HL-60 (cell line): ENCODE results near the gene TGFBR3L.
"Not testable (repeated sequence)": the region's sequence is repeated elsewhere in the genome, so short reads cannot be mapped to it uniquely, and the experiment has no call there.

Experiments
- DNase-seq, 2 experiments: peaks; one replicate each; pipeline ENCODE4 v3.0.0-alpha.2; 2010 to 2020; ENCODE audit warnings: low read depth in 1 of 2, low spot score in 1 of 2
- H3K27ac ChIP-seq: fragments of 250-450 bp; sonication (Bioruptor Pico); replicated peaks from 2 replicates; pipeline ENCODE4 v1.5.1; 2020; ENCODE audit warnings: mild to moderate bottlenecking, moderate library complexity
- H3K27me3 ChIP-seq: fragments of 250-450 bp; sonication (Bioruptor Pico); 2 replicates; pipeline ENCODE4 v1.5.1; 2021; ENCODE audit warnings: mild to moderate bottlenecking, moderate library complexity; ENCODE audit not compliant: insufficient read depth, poor library complexity, severe bottlenecking
- H3K4me3 ChIP-seq: replicated peaks from 2 replicates; pipeline ENCODE4 v1.5.1; 2011; ENCODE audit warnings: mild to moderate bottlenecking, control low read depth, low read length; ENCODE audit not compliant: insufficient read depth
- CTCF ChIP-seq: IDR thresholded peaks from one replicate; pipeline ENCODE4 v1.5.1; 2011; ENCODE audit warnings: low read length, control low read depth, inconsistent platforms; ENCODE audit not compliant: insufficient read depth
- GABPA ChIP-seq: IDR thresholded peaks from 2 replicates; pipeline ENCODE4 v1.6.1; 2012; ENCODE audit warnings: low read depth
- POLR2AphosphoS5 ChIP-seq: IDR thresholded peaks from 2 replicates; pipeline ENCODE4 v1.6.1; 2012; ENCODE audit warnings: low read depth
- REST ChIP-seq: IDR thresholded peaks from 2 replicates; pipeline ENCODE4 v1.6.1; 2012; ENCODE audit warnings: low read depth; ENCODE audit not compliant: insufficient replicate concordance
- SPI1 ChIP-seq: IDR thresholded peaks from 2 replicates; pipeline ENCODE4 v1.6.1; 2012; ENCODE audit warnings: low read depth, mild to moderate bottlenecking, borderline replicate concordance

The TGFBR3L gene

GRCh38 chr19:7928334-7928706 lies 13.7 kb downstream of the TGFBR3L start:
- Histone ChIP-seq H3K27me3 (no peaks in the 10 kb centered on the region), H3K27ac (no peak overlapping the region), H3K4me3 (no peak overlapping the region)
- TF ChIP-seq REST: no peak
- TF ChIP-seq CTCF: no peak
- no peak for TF ChIP-seq GABPA
- TF ChIP-seq POLR2AphosphoS5: no peak
- TF ChIP-seq SPI1: no peak
- DNase-seq: no peak

GRCh38 chr19:7928741-7929701 lies 14.4 kb downstream of the TGFBR3L start:
- H3K27ac ChIP-seq: no peak overlapping the region
- DNase-seq: peak in 1 of 2 experiments; percentile 73
- no peak overlapping the region for H3K4me3 ChIP-seq
- H3K27me3 ChIP-seq: no peaks in the 10 kb centered on the region
- TF ChIP-seq REST (no peak), CTCF (peak; percentile 19), POLR2AphosphoS5 (no peak), GABPA (no peak), SPI1 (no peak)

DNA sequence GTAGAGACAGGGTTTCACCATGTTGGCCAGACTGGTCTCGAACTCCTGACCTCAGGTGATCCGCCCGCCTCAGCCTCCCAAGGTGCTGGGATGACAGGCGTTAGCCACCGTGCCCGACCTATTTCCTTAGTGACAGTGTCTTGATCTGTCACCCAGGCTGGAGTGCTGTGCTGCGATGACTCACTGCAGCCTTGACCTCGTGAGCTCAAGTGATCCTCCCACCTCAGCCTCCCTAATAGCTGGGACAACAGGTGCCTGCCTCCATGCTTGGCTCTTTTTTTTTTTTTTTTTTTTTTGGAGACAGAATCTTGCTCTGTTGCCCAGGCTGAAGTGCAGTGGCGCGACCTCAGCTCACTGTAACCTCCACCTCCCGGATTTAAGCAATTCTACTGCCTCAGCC lies 15.4 kb downstream of the TGFBR3L start:
- not testable (repeated sequence) for H3K4me3 ChIP-seq, H3K27me3 ChIP-seq, DNase-seq, H3K27ac ChIP-seq

DNA sequence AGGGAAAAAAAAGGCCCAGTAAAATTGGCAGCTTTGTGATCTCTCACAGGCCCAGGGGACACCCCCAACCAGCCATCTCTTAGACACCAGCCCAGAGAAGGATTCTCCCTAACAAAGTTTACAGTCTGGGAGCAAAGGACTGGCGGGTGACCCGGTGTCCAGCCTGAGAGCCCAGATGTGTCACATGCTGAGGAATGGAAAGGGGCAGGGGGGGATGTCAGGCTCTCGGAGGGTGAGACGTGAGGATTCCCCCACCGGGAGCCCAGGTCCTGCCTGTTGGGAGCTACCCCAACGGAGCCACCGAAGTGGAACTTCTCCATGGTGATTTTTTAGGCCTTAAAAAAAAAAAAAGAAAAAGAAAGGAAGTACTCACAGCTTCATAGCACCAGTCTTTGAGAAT lies 16.1 kb downstream of the TGFBR3L start:
- no peak for TF ChIP-seq POLR2AphosphoS5
- TF ChIP-seq REST: no peak
- TF ChIP-seq CTCF: no peak
- TF ChIP-seq GABPA: no peak
- TF ChIP-seq SPI1: no peak
- no peak for DNase-seq
- Histone ChIP-seq H3K27me3 (no peaks in the 10 kb centered on the region), H3K4me3 (no peak overlapping the region), H3K27ac (no peak overlapping the region)
